CD4-positive, alpha-beta T cell (primary cell): ENCODE data around the gene SOHLH1. TPM values are rescaled to one million over a fixed set of nuclear protein-coding genes. Genes with fewer than 3 reads are reported as not detected.

ENCODE experiments used
- ATAC-seq: fragments of 200-7000 bp; cut with Tn5 transposase; one replicate; pipeline ENCODE4 v1.10.0; 2022; ENCODE audit warnings: mild to moderate bottlenecking; ENCODE audit not compliant: poor library complexity
- CTCF ChIA-PET: fragments of 350-600 bp; sonication (Branson Sonifier 250); formaldehyde crosslinking; loops from one replicate; lab custom pipeline; 2021; ENCODE audit warnings: antibody characterized with exemption, inconsistent platforms; lab: Charles Lee
- POLR2A ChIA-PET: fragments of 350-600 bp; sonication (Branson Sonifier 250); formaldehyde crosslinking; loops from one replicate; lab custom pipeline; 2021; ENCODE audit warnings: antibody characterized with exemption, inconsistent platforms; lab: Charles Lee
- DNase-seq, 14 experiments: peaks; one replicate each; pipeline ENCODE4 v3.0.0-alpha.2; 2013 to 2020; ENCODE audit warnings: mixed read lengths in 2 of 14
- H3K27ac ChIP-seq, 2 donors: one replicate each; pipeline versions ENCODE4 v1.5.1 to v1.7.0; 2013; ENCODE audit warnings: low read length in 2 of 2, low read depth in 1 of 2, mild to moderate bottlenecking in 1 of 2
- H3K27me3 ChIP-seq, 2 experiments: 1 replicate in 1 of 2; 2 replicates in 1 of 2; pipeline versions ENCODE4 v1.6.1 to v1.7.0; 2013; ENCODE audit warnings: low read length in 2 of 2, control low read depth in 1 of 2, mild to moderate bottlenecking in 1 of 2, moderate library complexity in 1 of 2; ENCODE audit not compliant: insufficient read depth in 2 of 2, control insufficient read depth in 1 of 2
- H3K36me3 ChIP-seq: one replicate; pipeline ENCODE4 v1.6.1; 2013; ENCODE audit warnings: low read length, control low read depth; ENCODE audit not compliant: insufficient read depth
- H3K4me1 ChIP-seq: one replicate; pipeline ENCODE4 v1.6.1; 2013; ENCODE audit warnings: low read length, control low read depth; ENCODE audit not compliant: insufficient read depth
- H3K4me3 ChIP-seq: one replicate; pipeline ENCODE4 v1.5.1; 2013; ENCODE audit warnings: mild to moderate bottlenecking, low read length, moderate library complexity
- H3K9me3 ChIP-seq, 2 experiments: 1 replicate in 1 of 2; 2 replicates in 1 of 2; pipeline versions ENCODE4 v1.6.1 to v1.7.0; 2013; ENCODE audit warnings: low read length in 2 of 2, mild to moderate bottlenecking in 2 of 2, control low read depth in 1 of 2, moderate library complexity in 1 of 2; ENCODE audit not compliant: control insufficient read depth in 1 of 2, insufficient read depth in 1 of 2
- H3K27ac Mint-ChIP-seq: one replicate; pipeline ENCODE4 v1.8.0; 2020; ENCODE audit warnings: mixed read lengths
- H3K27me3 Mint-ChIP-seq: one replicate; pipeline ENCODE4 v1.8.0; 2021; ENCODE audit warnings: mixed read lengths
- H3K36me3 Mint-ChIP-seq: one replicate; pipeline ENCODE4 v1.8.0; 2021; ENCODE audit warnings: low read depth, mixed read lengths
- H3K4me1 Mint-ChIP-seq: one replicate; pipeline ENCODE4 v1.8.0; 2021; ENCODE audit warnings: low read depth, mixed read lengths
- H3K4me3 Mint-ChIP-seq: one replicate; pipeline ENCODE4 v1.8.0; 2020; ENCODE audit warnings: mild to moderate bottlenecking, mixed read lengths
- H3K9me3 Mint-ChIP-seq: one replicate; pipeline ENCODE4 v1.8.0; 2020; ENCODE audit warnings: mixed read lengths
- intact Hi-C, 2 experiments: fragments of 100-400 bp; cut with DNase I in 1 of 2; cut with micrococcal nuclease in 1 of 2; formaldehyde crosslinking; loops; one replicate each; pipeline versions ENCODE4 v1.15.1 to v1.9.0; 2023 to 2025; cut with DNase I, micrococcal nuclease
- total RNA-seq, 174 experiments: library from RNA in 2 of 174; stranded (reverse) in 2 of 174; gene quantifications; one replicate each; pipeline ENCODE4 v1.2.3 and lab custom pipeline; 2021 to 2026
- TF ChIP-seq, protein P1 (sequence below): fragments of 200-600 bp; IDR thresholded peaks from one replicate; pipeline ENCODE4 v1.8.0; 2022; ENCODE audit warnings: antibody characterized with exemption, mild to moderate bottlenecking

The SOHLH1 gene
- total RNA-seq, 2 experiments from 2014 or later: not detected

DNA sequence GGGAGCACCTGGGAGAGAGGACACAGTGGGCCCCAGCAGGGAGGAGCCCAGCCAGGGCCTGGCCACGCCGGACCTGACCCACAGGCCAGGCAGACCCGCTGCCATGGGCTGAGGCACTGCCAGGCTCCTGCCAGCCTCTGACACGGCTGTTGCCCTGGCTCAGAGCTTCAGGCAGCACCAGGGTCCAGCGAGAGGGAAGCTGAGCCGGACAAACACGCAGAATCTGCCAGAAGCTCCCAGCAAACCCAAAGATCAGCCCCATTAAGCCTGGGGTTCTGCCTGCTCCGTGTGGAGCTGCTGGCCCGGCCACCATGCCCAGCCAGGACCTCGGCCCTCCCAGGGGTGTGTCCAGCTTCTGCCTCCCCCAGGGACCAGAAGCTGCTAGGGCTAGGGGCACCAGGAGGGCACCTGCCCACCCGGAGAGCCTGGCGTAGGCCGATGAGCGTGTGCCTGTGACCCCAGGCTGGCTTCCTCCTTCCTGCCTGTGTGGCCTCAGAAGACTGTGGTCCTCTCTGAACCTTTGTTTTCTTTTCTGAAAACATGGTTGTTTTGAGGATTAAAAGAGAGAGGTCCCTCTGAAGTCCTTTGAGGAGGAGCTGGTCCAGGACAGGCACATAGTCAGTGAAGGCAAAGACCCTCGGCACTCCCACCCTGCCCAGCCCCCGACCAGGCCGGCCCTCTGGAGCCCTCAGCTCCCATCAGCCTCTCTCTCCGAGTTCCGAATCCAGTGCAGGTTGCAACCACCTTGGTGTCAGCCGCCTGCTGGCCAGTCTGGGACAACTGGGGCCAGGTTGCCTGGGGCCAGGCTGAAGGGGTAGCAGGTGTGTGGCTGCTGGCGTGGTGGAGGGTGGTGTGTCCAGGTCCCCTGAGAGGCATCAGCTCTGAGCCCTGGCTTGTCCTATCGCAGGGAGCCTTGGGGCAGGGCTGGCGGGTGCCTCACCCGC lies 42.3 kb upstream of the SOHLH1 start:
- no peaks in the 10 kb centered on the region for H3K36me3 Mint-ChIP-seq
- H3K27me3 Mint-ChIP-seq: peaks cover 21% of the 10 kb centered on the region
- Histone ChIP-seq H3K27me3 (peaks cover 6 to 19% of the 10 kb centered on the region in 2 experiments), H3K27ac (no peak overlapping the region), H3K9me3 (no peaks in the 10 kb centered on the region), H3K36me3 (no peaks in the 10 kb centered on the region), H3K4me3 (no peak overlapping the region), H3K4me1 (no peaks in the 10 kb centered on the region)
- no peaks in the 10 kb centered on the region for H3K4me1 Mint-ChIP-seq
- ChIA-PET CTCF (no interaction called here), POLR2A (no interaction called here)
- DNase-seq: no peak
- no peak for ATAC-seq
- no peak overlapping the region for H3K4me3 Mint-ChIP-seq
- TF ChIP-seq, protein P1, sequence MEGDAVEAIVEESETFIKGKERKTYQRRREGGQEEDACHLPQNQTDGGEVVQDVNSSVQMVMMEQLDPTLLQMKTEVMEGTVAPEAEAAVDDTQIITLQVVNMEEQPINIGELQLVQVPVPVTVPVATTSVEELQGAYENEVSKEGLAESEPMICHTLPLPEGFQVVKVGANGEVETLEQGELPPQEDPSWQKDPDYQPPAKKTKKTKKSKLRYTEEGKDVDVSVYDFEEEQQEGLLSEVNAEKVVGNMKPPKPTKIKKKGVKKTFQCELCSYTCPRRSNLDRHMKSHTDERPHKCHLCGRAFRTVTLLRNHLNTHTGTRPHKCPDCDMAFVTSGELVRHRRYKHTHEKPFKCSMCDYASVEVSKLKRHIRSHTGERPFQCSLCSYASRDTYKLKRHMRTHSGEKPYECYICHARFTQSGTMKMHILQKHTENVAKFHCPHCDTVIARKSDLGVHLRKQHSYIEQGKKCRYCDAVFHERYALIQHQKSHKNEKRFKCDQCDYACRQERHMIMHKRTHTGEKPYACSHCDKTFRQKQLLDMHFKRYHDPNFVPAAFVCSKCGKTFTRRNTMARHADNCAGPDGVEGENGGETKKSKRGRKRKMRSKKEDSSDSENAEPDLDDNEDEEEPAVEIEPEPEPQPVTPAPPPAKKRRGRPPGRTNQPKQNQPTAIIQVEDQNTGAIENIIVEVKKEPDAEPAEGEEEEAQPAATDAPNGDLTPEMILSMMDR: no peak
- intact Hi-C loops: no loop called here
- H3K9me3 Mint-ChIP-seq: no peaks in the 10 kb centered on the region
- no peak overlapping the region for H3K27ac Mint-ChIP-seq

DNA sequence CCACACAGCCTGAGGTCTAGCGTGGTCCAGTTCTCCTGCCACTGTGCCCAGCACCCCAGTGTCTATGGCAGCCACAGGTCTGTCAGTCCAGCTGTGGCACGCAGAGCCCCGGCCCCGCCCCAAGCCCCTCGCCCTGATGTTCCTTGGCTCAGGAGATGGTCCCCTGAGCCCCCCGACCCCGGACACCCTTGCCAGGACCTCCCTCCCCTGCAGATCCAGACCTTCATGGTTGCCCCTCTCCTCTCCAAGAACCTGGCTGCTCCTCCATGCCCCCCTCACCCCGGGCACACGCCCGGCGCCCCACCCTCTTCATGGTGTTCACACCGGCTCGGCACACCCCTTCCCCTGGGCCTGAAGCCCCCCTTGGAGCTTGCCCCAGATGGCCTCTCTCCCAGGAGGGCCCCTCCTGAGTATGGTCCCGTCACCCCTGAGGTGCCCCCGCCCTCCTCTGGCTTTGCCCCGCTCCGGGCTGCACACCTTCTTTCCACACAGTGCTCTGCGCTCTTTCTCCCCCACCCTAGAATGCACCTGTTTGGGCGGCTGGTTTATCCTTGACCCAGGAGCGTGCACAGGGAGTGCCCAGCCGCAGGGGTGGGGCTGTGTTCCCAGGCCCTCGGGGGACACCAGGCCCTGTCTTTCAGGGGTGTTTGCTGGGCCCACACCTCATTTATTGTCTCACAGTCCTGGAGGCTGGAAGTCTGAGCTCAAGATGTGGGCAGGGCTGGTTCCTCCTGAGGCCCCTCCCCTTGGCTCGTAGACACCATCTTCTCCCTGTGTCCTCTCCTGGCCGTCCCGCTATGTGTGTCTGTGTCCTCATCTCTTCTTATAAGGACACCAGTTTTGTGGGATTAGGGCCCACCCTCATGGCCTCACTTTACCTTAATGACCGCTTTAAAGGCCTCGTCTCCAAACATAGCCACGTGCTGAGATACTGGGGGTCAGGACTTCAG lies 40.3 kb upstream of the SOHLH1 start:
- Histone ChIP-seq H3K36me3 (no peaks in the 10 kb centered on the region), H3K27ac (no peak overlapping the region), H3K4me3 (no peak overlapping the region), H3K9me3 (peaks cover 0 to 9% of the 10 kb centered on the region in 2 experiments), H3K4me1 (no peaks in the 10 kb centered on the region), H3K27me3 (peaks cover 14 to 19% of the 10 kb centered on the region in 2 experiments)
- intact Hi-C loops: no loop called here
- Mint-ChIP-seq H3K27ac (no peak overlapping the region), H3K4me1 (no peaks in the 10 kb centered on the region), H3K4me3 (no peak overlapping the region), H3K27me3 (peaks cover 21% of the 10 kb centered on the region), H3K9me3 (no peaks in the 10 kb centered on the region), H3K36me3 (no peaks in the 10 kb centered on the region)
- DNase-seq (no peak), ATAC-seq (no peak)
- ChIA-PET CTCF (no interaction called here), POLR2A (no interaction called here)
- TF ChIP-seq, protein P1: no peak

DNA sequence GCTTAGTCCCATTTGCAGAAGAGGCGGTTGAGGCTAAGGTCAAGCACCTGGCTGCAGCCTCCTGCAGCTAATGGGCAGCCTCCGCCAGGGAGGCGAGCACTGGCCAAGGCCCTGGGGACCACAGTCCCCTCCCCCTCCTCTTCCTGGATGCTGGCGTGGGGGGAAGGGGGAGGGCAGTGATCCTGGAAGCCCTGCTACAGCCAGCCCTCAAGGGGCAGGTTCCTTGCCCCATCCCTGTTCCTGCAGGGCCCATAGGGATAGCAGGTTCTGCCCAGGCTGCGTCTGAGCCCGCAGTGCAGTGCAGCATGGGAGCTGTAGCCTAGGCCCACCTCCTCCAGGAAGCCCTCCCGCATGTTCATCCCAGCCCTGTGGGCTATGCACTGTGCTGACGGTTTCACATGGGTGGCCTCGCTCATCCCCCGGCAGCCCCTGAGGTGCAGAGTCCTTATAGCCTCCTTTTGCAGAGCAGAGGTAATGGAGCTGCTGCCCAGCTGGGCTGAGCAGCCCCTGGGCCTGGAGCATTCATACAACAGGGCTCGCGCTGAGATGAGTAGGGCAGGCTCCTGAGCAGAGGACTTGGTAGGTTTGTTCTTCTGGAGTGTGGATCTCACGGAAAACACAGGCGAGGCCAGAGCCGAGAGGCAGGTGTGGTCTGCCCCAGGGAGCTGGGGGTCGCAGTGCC lies 38.7 kb upstream of the SOHLH1 start:
- Mint-ChIP-seq H3K4me1 (no peaks in the 10 kb centered on the region), H3K36me3 (no peaks in the 10 kb centered on the region), H3K4me3 (no peak overlapping the region), H3K27ac (no peak overlapping the region), H3K27me3 (peaks cover 21% of the 10 kb centered on the region), H3K9me3 (no peaks in the 10 kb centered on the region)
- Histone ChIP-seq H3K27ac (no peak overlapping the region), H3K27me3 (peaks cover 14 to 19% of the 10 kb centered on the region in 2 experiments), H3K4me1 (no peaks in the 10 kb centered on the region), H3K4me3 (no peak overlapping the region), H3K36me3 (no peaks in the 10 kb centered on the region), H3K9me3 (peaks cover 0 to 16% of the 10 kb centered on the region in 2 experiments)
- DNase-seq: no peak
- ChIA-PET CTCF (no interaction called here), POLR2A (no interaction called here)
- intact Hi-C loops: no loop called here
- ATAC-seq: no peak
- TF ChIP-seq, protein P1: no peak
